GM12865 (cell line): ENCODE results near the gene PCDHGB5.

Source experiments
- DNase-seq: peaks from one replicate; pipeline ENCODE4 v3.0.0; 2010; ENCODE audit warnings: low read depth
- H3K4me3 ChIP-seq: 2 replicates; pipeline ENCODE4 v1.5.1; 2011; ENCODE audit warnings: mild to moderate bottlenecking, low read depth, low read length, control low read depth
- TF ChIP-seq, protein P1 (sequence below): IDR thresholded peaks from 2 replicates; pipeline ENCODE4 v1.5.1; 2011; ENCODE audit warnings: low read length, control low read depth, low read depth, inconsistent platforms; ENCODE audit not compliant: insufficient read depth; ENCODE audit errors: missing control alignments

PCDHGB5 gene

DNA sequence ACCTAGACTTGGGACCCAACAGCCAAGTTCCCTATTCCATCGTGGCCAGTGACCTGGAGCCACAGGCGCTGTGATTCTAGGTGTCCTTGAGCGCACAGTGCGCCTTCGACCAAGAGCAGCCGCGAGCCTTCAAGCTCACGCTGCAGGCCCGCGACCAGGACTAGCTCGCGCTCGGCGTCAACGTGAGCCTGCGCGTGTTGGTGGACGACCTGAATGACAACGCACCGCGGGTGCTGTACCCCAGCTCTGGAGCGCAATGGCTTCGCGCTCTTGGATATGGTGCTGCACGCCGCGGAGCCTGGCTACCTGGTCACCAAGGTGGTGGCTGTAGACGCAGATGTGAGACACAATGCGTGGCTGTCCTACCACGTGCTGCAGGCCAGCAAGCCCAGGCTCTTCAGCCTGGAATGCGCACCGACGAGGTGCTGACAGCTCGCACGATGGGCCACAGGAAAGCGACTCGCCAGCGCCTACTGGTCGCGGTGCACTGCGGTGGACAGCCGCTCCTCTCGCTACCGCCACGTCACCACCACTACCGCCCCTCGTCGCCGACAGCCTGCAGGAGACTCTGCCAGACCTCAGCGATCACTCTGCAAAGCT is 43.9 kb downstream of the PCDHGB5 start:
- no peak overlapping the region for H3K4me3 ChIP-seq
- TF ChIP-seq, protein P1, sequence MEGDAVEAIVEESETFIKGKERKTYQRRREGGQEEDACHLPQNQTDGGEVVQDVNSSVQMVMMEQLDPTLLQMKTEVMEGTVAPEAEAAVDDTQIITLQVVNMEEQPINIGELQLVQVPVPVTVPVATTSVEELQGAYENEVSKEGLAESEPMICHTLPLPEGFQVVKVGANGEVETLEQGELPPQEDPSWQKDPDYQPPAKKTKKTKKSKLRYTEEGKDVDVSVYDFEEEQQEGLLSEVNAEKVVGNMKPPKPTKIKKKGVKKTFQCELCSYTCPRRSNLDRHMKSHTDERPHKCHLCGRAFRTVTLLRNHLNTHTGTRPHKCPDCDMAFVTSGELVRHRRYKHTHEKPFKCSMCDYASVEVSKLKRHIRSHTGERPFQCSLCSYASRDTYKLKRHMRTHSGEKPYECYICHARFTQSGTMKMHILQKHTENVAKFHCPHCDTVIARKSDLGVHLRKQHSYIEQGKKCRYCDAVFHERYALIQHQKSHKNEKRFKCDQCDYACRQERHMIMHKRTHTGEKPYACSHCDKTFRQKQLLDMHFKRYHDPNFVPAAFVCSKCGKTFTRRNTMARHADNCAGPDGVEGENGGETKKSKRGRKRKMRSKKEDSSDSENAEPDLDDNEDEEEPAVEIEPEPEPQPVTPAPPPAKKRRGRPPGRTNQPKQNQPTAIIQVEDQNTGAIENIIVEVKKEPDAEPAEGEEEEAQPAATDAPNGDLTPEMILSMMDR = no peak
- DNase-seq = no peak
